Glomerular visceral epithelial cell (primary cell): ENCODE results near the gene PARN.
A peak's percentile ranks its signal among the peaks of the same experiment; 100 is the strongest.

ENCODE experiments used
- DNase-seq: peaks from one replicate; pipeline ENCODE4 v3.0.0-alpha.2; 2016; ENCODE audit errors: extremely low spot score

The PARN gene

GRCh38 chr16:14529010-14529669, 100.9 kb downstream of the PARN start:
- peak; percentile 84 for DNase-seq

- DNase-seq, result no peak
Measured at GRCh38 chr16:14528306-14528705, 101.8 kb downstream of the PARN start.

GRCh38 chr16:14527411-14528044, 102.5 kb downstream of the PARN start:
- peak; percentile 43 for DNase-seq

- DNase-seq, result no peak
Measured at GRCh38 chr16:14525596-14525995, 104.5 kb downstream of the PARN start.

GRCh38 chr16:14524979-14525378, 105.1 kb downstream of the PARN start:
- no peak for DNase-seq

GRCh38 chr16:14523632-14524031, 106.4 kb downstream of the PARN start:
- no peak for DNase-seq

GRCh38 chr16:14522671-14523070, 107.4 kb downstream of the PARN start:
- no peak for DNase-seq

GRCh38 chr16:14520753-14521152, 109.3 kb downstream of the PARN start:
- no peak for DNase-seq

GRCh38 chr16:14514967-14515366, 115.1 kb downstream of the PARN start:
- DNase-seq, result no peak

GRCh38 chr16:14513389-14514107, 116.5 kb downstream of the PARN start:
- no peak for DNase-seq

- DNase-seq, result no peak
Measured at GRCh38 chr16:14511800-14512135, 118.3 kb downstream of the PARN start.

GRCh38 chr16:14510939-14511799, 118.9 kb downstream of the PARN start:
- peak; percentile 81 for DNase-seq

GRCh38 chr16:14510581-14510938, 119.5 kb downstream of the PARN start:
- DNase-seq, result no peak

- no peak for DNase-seq
Measured at GRCh38 chr16:14509675-14510132, 120.4 kb downstream of the PARN start.

GRCh38 chr16:14509055-14509454, 121.0 kb downstream of the PARN start:
- DNase-seq, result peak; percentile 43

- DNase-seq, result no peak
Measured at GRCh38 chr16:14505846-14506245, 124.2 kb downstream of the PARN start.

- DNase-seq, result peak; percentile 68
Measured at GRCh38 chr16:14502932-14503741, 126.9 kb downstream of the PARN start.

GRCh38 chr16:14502256-14502875, 127.7 kb downstream of the PARN start:
- no peak for DNase-seq

- peak; percentile 95 for DNase-seq
Measured at GRCh38 chr16:14501331-14502255, 128.5 kb downstream of the PARN start.

- no peak for DNase-seq
Measured at GRCh38 chr16:14500791-14501190, 129.3 kb downstream of the PARN start.
